ENCODE data around the gene TMEM54.

Gene TMEM54

DNA sequence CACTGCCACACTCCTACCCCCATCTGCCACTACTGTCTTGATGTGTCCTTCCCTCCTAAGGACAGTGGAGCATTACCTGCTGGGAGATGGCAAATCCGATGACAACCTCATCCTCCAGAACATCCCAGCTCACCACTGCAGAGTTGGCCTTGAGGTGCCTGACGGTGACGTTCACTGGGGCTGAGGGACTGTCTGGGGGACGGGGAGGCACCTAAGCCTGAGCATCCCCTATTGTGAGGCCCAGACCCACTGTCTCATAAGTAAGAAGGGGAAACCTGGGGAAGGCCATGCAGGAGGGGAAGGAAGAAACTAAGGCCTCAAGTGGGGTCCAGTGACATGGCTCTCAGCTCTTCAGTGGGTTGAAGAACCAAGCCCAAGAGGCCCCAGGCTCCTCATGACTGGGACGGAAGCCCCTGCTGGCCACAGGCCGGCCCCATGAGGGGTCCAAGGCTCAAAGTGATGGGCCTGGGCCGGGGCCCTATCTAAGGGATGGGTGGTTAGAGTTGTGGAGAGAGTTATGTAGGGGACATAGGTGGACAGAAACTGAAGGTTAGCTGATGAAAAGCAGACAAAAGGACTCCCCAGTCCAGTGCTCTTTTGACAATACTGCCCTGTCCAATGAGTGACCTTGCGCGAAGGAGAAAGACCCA is 32.3 kb downstream of the TMEM54 start:
- TF ChIP-seq, protein P1, sequence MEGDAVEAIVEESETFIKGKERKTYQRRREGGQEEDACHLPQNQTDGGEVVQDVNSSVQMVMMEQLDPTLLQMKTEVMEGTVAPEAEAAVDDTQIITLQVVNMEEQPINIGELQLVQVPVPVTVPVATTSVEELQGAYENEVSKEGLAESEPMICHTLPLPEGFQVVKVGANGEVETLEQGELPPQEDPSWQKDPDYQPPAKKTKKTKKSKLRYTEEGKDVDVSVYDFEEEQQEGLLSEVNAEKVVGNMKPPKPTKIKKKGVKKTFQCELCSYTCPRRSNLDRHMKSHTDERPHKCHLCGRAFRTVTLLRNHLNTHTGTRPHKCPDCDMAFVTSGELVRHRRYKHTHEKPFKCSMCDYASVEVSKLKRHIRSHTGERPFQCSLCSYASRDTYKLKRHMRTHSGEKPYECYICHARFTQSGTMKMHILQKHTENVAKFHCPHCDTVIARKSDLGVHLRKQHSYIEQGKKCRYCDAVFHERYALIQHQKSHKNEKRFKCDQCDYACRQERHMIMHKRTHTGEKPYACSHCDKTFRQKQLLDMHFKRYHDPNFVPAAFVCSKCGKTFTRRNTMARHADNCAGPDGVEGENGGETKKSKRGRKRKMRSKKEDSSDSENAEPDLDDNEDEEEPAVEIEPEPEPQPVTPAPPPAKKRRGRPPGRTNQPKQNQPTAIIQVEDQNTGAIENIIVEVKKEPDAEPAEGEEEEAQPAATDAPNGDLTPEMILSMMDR (conservative IDR thresholded peaks at IDR 0.05) = no peak
- H3K27ac ChIP-seq = no peak overlapping the region

DNA sequence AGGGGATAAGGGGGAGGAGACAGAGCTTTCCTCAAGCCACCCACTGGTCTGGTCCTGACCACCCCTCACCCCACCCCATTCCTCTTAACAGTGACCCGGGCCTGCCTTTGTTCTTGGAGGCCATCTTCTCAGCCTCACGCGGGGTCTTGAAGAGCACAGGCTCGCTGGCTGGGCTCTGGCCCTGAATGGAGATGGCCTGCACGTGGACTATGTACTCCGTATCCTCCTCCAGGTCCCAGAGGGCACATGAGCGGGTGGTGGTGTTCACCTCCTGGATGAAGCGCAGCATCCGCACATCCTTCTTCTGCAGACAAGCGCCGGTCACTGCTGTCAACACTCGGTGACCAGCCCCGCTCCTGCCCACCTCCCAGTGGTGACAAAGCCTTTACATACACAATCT is 33.1 kb downstream of the TMEM54 start:
- TF ChIP-seq, protein P1 (conservative IDR thresholded peaks at IDR 0.05) = no peak

DNA sequence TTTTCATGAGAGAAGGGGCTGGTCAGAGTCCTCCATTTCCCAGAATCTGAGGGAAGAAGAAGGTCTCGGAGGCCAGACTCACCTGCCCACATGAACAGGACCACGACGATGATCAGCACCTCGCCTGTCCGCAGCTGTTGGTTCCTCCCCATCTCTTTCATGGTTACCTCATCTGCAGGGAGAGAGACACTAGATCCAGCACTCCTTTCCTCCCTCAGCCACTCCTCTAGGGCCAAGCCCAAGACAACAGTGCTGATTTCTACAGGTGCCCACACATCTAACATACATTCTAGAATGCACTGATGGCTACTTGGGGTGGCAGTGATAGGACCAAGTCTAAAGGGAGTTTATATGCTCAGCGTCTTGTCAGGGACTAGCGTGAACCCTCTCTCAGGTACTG is 33.5 kb downstream of the TMEM54 start:
- H3K27ac ChIP-seq = no peak overlapping the region
- TF ChIP-seq, protein P1 (conservative IDR thresholded peaks at IDR 0.05) = no peak

More for the DNA sequence above, 33.1 kb downstream of the TMEM54 start:
- no peak overlapping the region for H3K27ac ChIP-seq

DNA sequence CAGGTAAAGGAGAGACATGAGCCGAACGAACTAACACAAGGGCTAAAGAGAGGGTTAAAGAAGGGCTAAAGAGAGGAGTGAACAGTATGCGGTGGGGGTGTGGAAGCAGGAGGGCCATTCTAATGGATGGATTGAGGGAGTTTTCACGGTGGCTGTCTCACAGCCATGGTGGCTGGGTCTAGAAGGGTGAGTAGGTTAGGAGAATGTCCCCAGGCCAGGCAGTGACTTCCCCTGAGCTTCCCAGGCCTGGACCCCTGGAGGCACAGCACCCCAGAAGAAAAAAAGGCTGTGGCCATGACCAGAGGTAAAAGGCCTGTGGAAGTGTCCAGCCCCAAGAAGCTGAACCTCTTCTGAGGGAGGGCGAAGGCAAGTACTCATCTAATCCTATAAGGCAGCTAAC is 34.0 kb downstream of the TMEM54 start:
- H3K27ac ChIP-seq = no peak overlapping the region
- TF ChIP-seq, protein P1 (conservative IDR thresholded peaks at IDR 0.05) = no peak

DNA sequence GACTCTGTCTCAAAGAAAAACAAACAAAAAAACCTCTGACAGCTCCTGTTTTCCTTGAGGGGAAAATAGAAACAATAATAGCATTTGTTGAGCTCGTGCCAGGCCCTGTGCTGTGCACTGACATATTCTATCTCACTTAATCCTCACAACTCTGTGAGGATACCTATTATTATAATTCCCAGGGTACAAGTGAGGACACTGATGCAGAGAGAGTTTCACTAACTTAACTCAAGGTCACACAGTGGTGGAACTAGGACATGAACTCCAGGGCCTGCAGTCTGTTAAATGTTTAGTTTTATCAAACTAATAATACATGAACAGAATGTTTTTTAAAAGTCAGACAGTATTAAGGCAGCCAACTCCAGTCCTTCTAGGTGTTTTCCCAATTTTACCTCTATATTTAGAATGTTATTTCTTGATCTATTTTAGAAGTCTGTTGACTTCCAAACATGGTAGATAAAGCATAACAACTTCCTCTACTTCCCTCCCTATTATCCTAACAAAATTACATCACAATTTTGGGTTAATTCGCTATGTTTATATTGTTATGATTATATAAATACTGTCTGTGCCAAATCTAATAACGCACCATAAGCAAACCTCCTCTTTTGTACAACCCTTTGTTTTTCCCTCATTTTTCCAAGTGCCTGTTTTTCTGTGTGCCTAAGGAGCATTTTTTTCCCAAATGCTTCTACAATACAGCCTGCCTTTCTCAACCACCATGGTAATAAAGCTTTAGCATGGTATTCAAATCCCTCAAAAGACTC is 35.4 kb downstream of the TMEM54 start:
- H3K27ac ChIP-seq = no peak overlapping the region
- TF ChIP-seq, protein P1 (conservative IDR thresholded peaks at IDR 0.05) = no peak

DNA sequence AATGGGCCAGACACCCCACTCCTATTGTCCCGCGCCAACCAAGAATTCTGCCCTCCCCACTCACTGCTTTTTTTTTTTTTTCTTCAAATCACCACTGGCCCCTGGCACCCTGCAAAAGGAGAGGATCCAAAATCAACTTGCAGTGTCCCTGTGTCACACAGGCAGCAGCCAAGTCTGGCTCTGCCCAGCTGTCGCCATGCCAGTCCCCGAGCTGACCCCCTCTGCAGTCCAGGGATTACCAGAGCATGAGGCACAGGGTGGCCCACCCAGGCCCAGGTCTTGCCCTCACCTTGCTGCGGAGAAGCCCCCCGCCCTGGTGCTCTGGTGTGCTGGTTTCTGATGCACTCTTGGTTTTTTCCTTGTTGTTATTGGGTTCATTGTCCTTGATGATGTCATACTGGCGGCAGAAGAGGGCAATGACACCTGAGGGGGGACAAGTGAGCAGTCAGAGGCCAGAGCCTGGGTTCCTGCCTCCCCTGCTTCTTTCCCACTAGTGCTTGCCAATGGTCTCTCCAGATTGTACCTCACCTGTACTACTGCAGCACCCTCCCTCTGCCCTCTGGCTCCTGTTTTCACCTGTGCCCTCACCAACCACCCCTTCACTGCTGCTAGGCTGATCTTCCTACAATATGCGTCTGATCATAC is 36.7 kb downstream of the TMEM54 start:
- no peak overlapping the region for H3K27ac ChIP-seq
- TF ChIP-seq, protein P1 (conservative IDR thresholded peaks at IDR 0.05) = no peak

DNA sequence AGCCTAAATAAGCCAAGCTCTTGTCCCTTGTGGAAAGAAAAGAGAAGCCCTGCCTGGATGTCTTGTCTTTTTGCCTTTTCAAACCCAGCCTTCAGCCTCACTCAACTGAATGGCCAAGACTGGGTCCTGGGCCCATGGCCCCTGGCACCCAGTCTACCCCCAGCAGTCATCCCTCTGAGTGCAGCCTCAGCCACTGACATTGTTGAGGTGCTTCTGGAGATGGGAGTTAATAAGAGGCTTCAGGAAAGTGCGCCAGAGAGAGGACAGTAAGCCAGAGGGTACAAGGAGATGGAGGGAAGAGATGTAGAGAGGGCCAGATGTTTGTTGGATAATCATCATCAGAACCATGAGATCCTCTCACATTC is 37.3 kb downstream of the TMEM54 start:
- no peak overlapping the region for H3K27ac ChIP-seq
- TF ChIP-seq, protein P1 (conservative IDR thresholded peaks at IDR 0.05) = no peak
